Fibroblast of mammary gland (primary cell): Measurements from ENCODE around the gene GRPEL1.

ENCODE experiments used
- DNase-seq: peaks from one replicate; pipeline ENCODE4 v3.0.0-alpha.2; 2010; ENCODE audit warnings: low read depth
- H3K4me3 ChIP-seq: 2 replicates; pipeline ENCODE4 v1.5.1; 2011; ENCODE audit warnings: low read depth, mild to moderate bottlenecking, low read length, moderate library complexity; ENCODE audit not compliant: control insufficient read depth
- CTCF ChIP-seq: conservative IDR thresholded peaks from 2 replicates; pipeline ENCODE4 v1.5.1; 2011; ENCODE audit warnings: low read depth, low read length, inconsistent platforms; ENCODE audit not compliant: control insufficient read depth, insufficient read depth

The GRPEL1 gene

GRCh38 chr4:7015383-7016035 lies 52.4 kb downstream of the GRPEL1 start:
- H3K4me3 ChIP-seq: no peak overlapping the region
- TF ChIP-seq CTCF: no peak
- DNase-seq: no peak

- DNase-seq: no peak
- TF ChIP-seq CTCF: no peak
- H3K4me3 ChIP-seq: no peak overlapping the region
Measured at GRCh38 chr4:7014815-7015214, 53.0 kb downstream of the GRPEL1 start.

GRCh38 chr4:7013175-7013574 lies 54.7 kb downstream of the GRPEL1 start:
- no peak for TF ChIP-seq CTCF
- H3K4me3 ChIP-seq: no peak overlapping the region
- DNase-seq: no peak

- no peak overlapping the region for H3K4me3 ChIP-seq
- no peak for TF ChIP-seq CTCF
- no peak for DNase-seq
Measured at GRCh38 chr4:7009564-7009963, 58.3 kb downstream of the GRPEL1 start.
